EH (cell line): ENCODE results near the gene SH3PXD2A.
"Not testable (repeated sequence)": the region's sequence is repeated elsewhere in the genome, so short reads cannot be mapped to it uniquely, and the experiment has no call there.

ENCODE experiments used
- DNase-seq: peaks from one replicate; pipeline ENCODE4 v3.0.0-alpha.2; 2015; ENCODE audit warnings: low read depth

SH3PXD2A gene

GRCh38 chr10:103849212-103849877, 6.0 kb downstream of the SH3PXD2A start:
- no peak for DNase-seq

- DNase-seq, result no peak
Measured at GRCh38 chr10:103847909-103848468, 7.4 kb downstream of the SH3PXD2A start.

GRCh38 chr10:103847346-103847745, 8.0 kb downstream of the SH3PXD2A start:
- no peak for DNase-seq

- DNase-seq, result no peak
Measured at GRCh38 chr10:103845972-103846371, 9.4 kb downstream of the SH3PXD2A start.

GRCh38 chr10:103845346-103845745, 10.0 kb downstream of the SH3PXD2A start:
- DNase-seq, result not testable (repeated sequence)

- peak; percentile 82 for DNase-seq
Measured at GRCh38 chr10:103843854-103844570, 11.4 kb downstream of the SH3PXD2A start.

- DNase-seq, result no peak
Measured at GRCh38 chr10:103843045-103843444, 12.3 kb downstream of the SH3PXD2A start.

GRCh38 chr10:103842605-103843004, 12.8 kb downstream of the SH3PXD2A start:
- no peak for DNase-seq

- DNase-seq, result no peak
Measured at GRCh38 chr10:103841519-103841918, 13.9 kb downstream of the SH3PXD2A start.

- DNase-seq, result no peak
Measured at GRCh38 chr10:103840740-103841070, 14.7 kb downstream of the SH3PXD2A start.

- no peak for DNase-seq
Measured at GRCh38 chr10:103839872-103840739, 15.3 kb downstream of the SH3PXD2A start.

GRCh38 chr10:103839519-103839871, 15.9 kb downstream of the SH3PXD2A start:
- DNase-seq, result no peak

- no peak for DNase-seq
Measured at GRCh38 chr10:103838862-103839518, 16.4 kb downstream of the SH3PXD2A start.

- no peak for DNase-seq
Measured at GRCh38 chr10:103838070-103838395, 17.3 kb downstream of the SH3PXD2A start.

GRCh38 chr10:103837370-103838069, 17.9 kb downstream of the SH3PXD2A start:
- no peak for DNase-seq

- DNase-seq, result no peak
Measured at GRCh38 chr10:103836861-103837260, 18.5 kb downstream of the SH3PXD2A start.

- no peak for DNase-seq
Measured at GRCh38 chr10:103836273-103836672, 19.1 kb downstream of the SH3PXD2A start.

GRCh38 chr10:103835096-103836050, 20.0 kb downstream of the SH3PXD2A start:
- DNase-seq, result peak; percentile 44

GRCh38 chr10:103834436-103835095, 20.8 kb downstream of the SH3PXD2A start:
- no peak for DNase-seq
